AG04449 (cell line): Measurements from ENCODE around the gene APBA2.

Experiments
- CTCF ChIA-PET: fragments of 350-600 bp; formaldehyde crosslinking; extraction: SDS; loops from one replicate; lab custom pipeline; 2021; ENCODE audit warnings: antibody characterized with exemption; lab: Yijun Ruan, JAX
- POLR2A ChIA-PET: fragments of 400-600, 350-600 bp; formaldehyde crosslinking; extraction: SDS; loops from one replicate; lab custom pipeline; 2020; ENCODE audit warnings: antibody characterized with exemption, inconsistent platforms; lab: Yijun Ruan, JAX
- DNase-seq: peaks from one replicate; pipeline ENCODE4 v3.0.0-alpha.2; 2010; ENCODE audit warnings: low read depth, low spot score
- H3K4me3 ChIP-seq: 2 replicates; pipeline ENCODE4 v1.5.1; 2011; ENCODE audit warnings: low read depth, mild to moderate bottlenecking, control low read depth, low read length
- TF ChIP-seq, protein P1 (sequence below): IDR thresholded peaks from one replicate; pipeline ENCODE4 v1.5.1; 2011; ENCODE audit warnings: mild to moderate bottlenecking, moderate library complexity, low read length, control low read depth, inconsistent platforms; ENCODE audit not compliant: insufficient read depth; ENCODE audit errors: missing control alignments

The APBA2 gene

DNA sequence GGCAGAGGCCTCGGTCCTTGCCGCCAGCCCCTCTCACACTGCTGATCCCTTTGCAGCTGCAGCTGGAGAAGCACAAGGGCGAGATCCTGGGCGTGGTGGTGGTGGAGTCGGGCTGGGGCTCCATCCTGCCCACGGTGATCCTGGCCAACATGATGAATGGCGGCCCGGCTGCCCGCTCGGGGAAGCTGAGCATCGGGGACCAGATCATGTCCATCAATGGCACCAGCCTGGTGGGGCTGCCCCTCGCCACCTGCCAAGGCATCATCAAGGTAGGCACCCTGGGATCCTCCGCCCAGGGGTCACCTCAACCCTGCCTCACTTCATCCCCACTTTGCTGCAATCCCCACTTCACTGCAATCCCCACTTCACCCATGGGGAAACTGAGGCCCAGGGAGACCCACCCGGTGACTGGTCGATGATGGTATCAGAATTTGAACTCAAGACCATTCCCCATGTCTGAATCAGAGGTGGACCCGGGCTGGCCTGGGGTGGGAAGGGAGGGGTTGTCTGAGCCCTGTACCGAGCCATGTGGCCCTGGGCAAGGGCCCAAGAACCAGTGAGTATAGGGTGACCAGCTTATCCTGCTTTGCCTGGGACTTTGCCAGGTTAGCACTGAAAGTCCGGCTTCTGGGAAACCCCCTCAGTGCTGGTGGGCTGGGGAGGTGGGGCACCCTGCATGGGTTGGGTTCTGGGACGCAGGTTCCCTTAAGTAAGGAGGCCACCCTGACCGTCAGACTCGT lies 220.9 kb downstream of the APBA2 start:
- TF ChIP-seq, protein P1, sequence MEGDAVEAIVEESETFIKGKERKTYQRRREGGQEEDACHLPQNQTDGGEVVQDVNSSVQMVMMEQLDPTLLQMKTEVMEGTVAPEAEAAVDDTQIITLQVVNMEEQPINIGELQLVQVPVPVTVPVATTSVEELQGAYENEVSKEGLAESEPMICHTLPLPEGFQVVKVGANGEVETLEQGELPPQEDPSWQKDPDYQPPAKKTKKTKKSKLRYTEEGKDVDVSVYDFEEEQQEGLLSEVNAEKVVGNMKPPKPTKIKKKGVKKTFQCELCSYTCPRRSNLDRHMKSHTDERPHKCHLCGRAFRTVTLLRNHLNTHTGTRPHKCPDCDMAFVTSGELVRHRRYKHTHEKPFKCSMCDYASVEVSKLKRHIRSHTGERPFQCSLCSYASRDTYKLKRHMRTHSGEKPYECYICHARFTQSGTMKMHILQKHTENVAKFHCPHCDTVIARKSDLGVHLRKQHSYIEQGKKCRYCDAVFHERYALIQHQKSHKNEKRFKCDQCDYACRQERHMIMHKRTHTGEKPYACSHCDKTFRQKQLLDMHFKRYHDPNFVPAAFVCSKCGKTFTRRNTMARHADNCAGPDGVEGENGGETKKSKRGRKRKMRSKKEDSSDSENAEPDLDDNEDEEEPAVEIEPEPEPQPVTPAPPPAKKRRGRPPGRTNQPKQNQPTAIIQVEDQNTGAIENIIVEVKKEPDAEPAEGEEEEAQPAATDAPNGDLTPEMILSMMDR, result no peak
- DNase-seq, result no peak
- POLR2A ChIA-PET, result no interaction called here
- H3K4me3 ChIP-seq, result no peak overlapping the region
- CTCF ChIA-PET, result interaction anchor here (1.0 to 5.7 kb wide), 5 partner anchors 12 to 185 kb away, joined by 3 to 230 read pairs (median 7); no protein-coding TSS in a partner anchor

DNA sequence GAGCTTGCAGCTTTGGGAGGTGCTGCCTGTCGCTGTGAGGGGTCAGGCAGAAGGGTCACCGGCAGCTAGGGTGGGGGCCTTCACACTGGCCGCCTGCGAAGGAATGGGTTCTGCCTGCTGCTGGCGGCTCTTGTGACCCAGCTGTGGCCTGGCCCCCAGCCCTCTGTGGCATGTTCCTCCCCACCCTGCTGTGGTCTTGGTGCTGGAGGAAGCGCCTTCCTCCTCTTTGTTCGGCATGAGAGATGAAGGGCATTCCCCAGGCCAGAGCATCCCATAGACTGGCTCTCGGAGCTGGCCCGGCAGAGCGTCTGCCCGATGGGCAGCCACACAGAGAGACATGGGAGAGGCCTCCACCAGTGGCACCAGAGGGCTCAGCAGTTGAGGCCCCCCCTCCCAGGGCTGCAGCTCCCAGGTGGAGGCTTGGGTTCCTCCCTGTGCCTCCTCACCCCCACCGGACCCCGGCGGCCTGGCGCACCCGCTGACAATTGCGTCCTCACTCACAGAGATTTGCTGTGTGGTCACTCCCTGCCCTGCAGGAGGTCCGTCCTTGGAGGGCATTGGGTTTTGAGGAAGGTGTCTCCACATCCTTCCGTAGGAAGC lies 221.6 kb downstream of the APBA2 start:
- no peak overlapping the region for H3K4me3 ChIP-seq
- CTCF ChIA-PET, result interaction anchor here (1.0 to 2.4 kb wide), 5 partner anchors 11 to 186 kb away, joined by 3 to 7 read pairs (median 3); no protein-coding TSS in a partner anchor
- DNase-seq, result no peak
- POLR2A ChIA-PET, result no interaction called here
- TF ChIP-seq, protein P1, result no peak

- DNase-seq, result no peak
- ChIA-PET CTCF (interaction anchor here (1.0 to 2.4 kb wide), 5 partner anchors 10 to 186 kb away, joined by 3 to 7 read pairs (median 3); no protein-coding TSS in a partner anchor), POLR2A (no interaction called here)
- TF ChIP-seq, protein P1, result no peak
- no peak overlapping the region for H3K4me3 ChIP-seq
Measured at GRCh38 chr15:29107971-29108645, 222.3 kb downstream of the APBA2 start.

DNA sequence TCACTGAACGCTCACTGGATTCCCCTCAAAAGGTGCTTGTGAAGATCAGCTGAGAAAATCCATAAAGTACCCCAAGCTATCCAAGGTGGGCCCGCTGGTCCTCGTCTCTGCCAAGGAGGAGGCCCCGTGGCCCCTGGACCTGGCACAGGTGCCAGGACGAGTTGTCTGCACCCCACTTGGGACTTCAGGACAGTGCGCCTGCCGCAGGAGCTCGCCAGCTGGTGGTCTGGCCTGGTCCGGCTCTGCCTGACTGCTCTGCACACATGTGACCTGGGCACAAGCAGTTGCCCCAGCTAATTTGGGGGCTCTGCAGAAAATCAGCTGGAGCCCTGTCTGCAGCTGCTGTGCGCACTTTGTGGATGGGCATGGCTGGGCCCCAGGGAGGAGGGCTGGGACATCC lies 224.0 kb downstream of the APBA2 start:
- no peak overlapping the region for H3K4me3 ChIP-seq
- ChIA-PET POLR2A (no interaction called here), CTCF (interaction anchor here (1.4 to 1.5 kb wide), 2 partner anchors 8 to 10 kb away, joined by 5 to 9 read pairs; no protein-coding TSS in a partner anchor)
- TF ChIP-seq, protein P1, result no peak
- DNase-seq, result no peak

DNA sequence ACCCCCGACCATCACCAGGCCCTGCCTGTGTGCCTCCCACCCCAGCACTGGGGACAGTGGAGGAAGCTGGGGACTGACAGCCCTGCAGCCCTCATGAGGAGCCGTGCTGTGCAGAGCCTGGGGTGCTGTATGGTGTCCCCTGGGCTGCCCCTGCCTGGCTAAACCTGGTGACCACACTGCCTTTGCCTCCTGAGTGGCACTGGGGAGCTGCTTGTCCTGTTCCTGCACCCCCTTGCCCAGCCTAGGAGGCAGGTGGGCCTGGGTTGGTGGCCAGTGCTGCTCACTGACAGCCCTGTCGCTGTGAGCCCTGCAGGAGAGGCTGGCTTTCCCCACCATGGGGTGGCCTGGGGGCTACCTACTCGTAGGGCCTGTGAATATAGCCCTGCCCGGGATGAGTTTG lies 224.4 kb downstream of the APBA2 start:
- POLR2A ChIA-PET, result no interaction called here
- DNase-seq, result no peak
- CTCF ChIA-PET, result interaction anchor here (0.9 to 1.5 kb wide), 3 partner anchors 8 to 10 kb away, joined by 4 to 9 read pairs (median 5); no protein-coding TSS in a partner anchor
- no peak overlapping the region for H3K4me3 ChIP-seq
- TF ChIP-seq, protein P1, result no peak
